HG02852 (cell line): ENCODE results near the gene PRKAG2.

ENCODE experiments used
- ATAC-seq: cut with Tn5 transposase; IDR thresholded peaks from one replicate; pipeline ENCODE4 v1.9.1; 2021; ENCODE audit warnings: mild to moderate bottlenecking, moderate library complexity; ENCODE audit not compliant: unreplicated experiment

The PRKAG2 gene

GRCh38 chr7:151509670-151510333, 367.1 kb downstream of the PRKAG2 start:
- ATAC-seq, result no peak

- no peak for ATAC-seq
Measured at GRCh38 chr7:151508991-151509390, 367.9 kb downstream of the PRKAG2 start.

GRCh38 chr7:151507806-151508205, 369.1 kb downstream of the PRKAG2 start:
- ATAC-seq, result no peak

GRCh38 chr7:151506901-151507382, 370.0 kb downstream of the PRKAG2 start:
- no peak for ATAC-seq
